H1 (cell line): Measurements from ENCODE around the gene LENG9. TPM values are rescaled to one million over a fixed set of nuclear protein-coding genes. Genes with fewer than 3 reads are reported as not detected.

ENCODE experiments used
- CTCF ChIA-PET: fragments of 300-600 bp; sonication (Branson Sonifier 250); formaldehyde crosslinking; loops from one replicate; lab custom pipeline; 2021; ENCODE audit not compliant: partially characterized antibody; lab: Charles Lee
- POLR2A ChIA-PET: fragments of 300-600 bp; sonication (Branson Sonifier 250); formaldehyde crosslinking; loops from one replicate; lab custom pipeline; 2021; ENCODE audit warnings: inconsistent platforms; ENCODE audit not compliant: partially characterized antibody; lab: Charles Lee
- DNase-seq, 2 experiments: peaks; one replicate each; pipeline versions ENCODE4 v3.0.0 to v3.0.0-alpha.2; 2010 to 2022; ENCODE audit warnings: low spot score in 2 of 2, low read depth in 1 of 2, mixed read lengths in 1 of 2
- FAIRE-seq: peaks from 2 replicates; lab custom pipeline; 2011; peaks lifted over from hg19 to GRCh38; lab: Jason Lieb, UNC
- H2AFZ ChIP-seq: 2 replicates; pipeline ENCODE4 v1.8.1; 2012; ENCODE audit warnings: low read length, inconsistent platforms
- H2AK5ac ChIP-seq: 2 replicates; pipeline ENCODE4 v1.6.1; 2013; ENCODE audit warnings: low read depth, low read length
- H2BK120ac ChIP-seq: replicated peaks from 2 replicates; pipeline ENCODE3; 2013; ENCODE audit warnings: low read depth, low read length, inconsistent platforms
- H2BK12ac ChIP-seq: 2 replicates; pipeline ENCODE4 v1.6.1; 2013; ENCODE audit warnings: low read depth, low read length
- H2BK15ac ChIP-seq: 2 replicates; pipeline ENCODE4 v1.6.1; 2013; ENCODE audit warnings: low read length
- H2BK20ac ChIP-seq: 2 replicates; pipeline ENCODE4 v1.6.1; 2013; ENCODE audit warnings: low read length
- H2BK5ac ChIP-seq: 2 replicates; pipeline ENCODE4 v1.6.1; 2013; ENCODE audit warnings: low read depth, low read length
- H3K14ac ChIP-seq: 2 replicates; pipeline ENCODE4 v1.6.1; 2013; ENCODE audit warnings: inconsistent platforms; ENCODE audit not compliant: insufficient read length
- H3K18ac ChIP-seq: 2 replicates; pipeline ENCODE4 v1.6.1; 2013; ENCODE audit warnings: low read length; ENCODE audit errors: extremely low read depth
- H3K23ac ChIP-seq: 2 replicates; pipeline ENCODE4 v1.6.1; 2013; ENCODE audit warnings: inconsistent platforms; ENCODE audit not compliant: insufficient read length
- H3K23me2 ChIP-seq: 2 replicates; pipeline ENCODE4 v1.6.1; 2013; ENCODE audit warnings: low read depth, low read length
- H3K27ac ChIP-seq: 2 replicates; pipeline ENCODE4 v1.6.1; 2011; ENCODE audit warnings: low read depth, low read length, inconsistent platforms
- H3K27me3 ChIP-seq, 4 experiments: replicated peaks in 1 of 4; 1 replicate in 1 of 4; 2 replicates in 3 of 4; pipeline versions ENCODE4 v1.6.1 to v1.8.1; 2011 to 2013; ENCODE audit warnings: low read length in 3 of 4, mild to moderate bottlenecking in 3 of 4, inconsistent platforms in 2 of 4, mixed read lengths in 2 of 4, moderate library complexity in 1 of 4; ENCODE audit not compliant: control insufficient read depth in 3 of 4, insufficient read depth in 3 of 4; ENCODE audit errors: extremely low read depth in 1 of 4
- H3K36me3 ChIP-seq, 4 experiments: 2 replicates each; pipeline versions ENCODE4 v1.6.1 to v1.8.1; 2011 to 2013; ENCODE audit warnings: mild to moderate bottlenecking in 4 of 4, low read length in 3 of 4, moderate library complexity in 2 of 4, control low read depth in 1 of 4, inconsistent platforms in 1 of 4; ENCODE audit not compliant: insufficient read depth in 4 of 4, control insufficient read depth in 2 of 4
- H3K4ac ChIP-seq: replicated peaks from 2 replicates; pipeline ENCODE3; 2013; ENCODE audit warnings: low read length, low read depth, mixed read lengths, inconsistent platforms; ENCODE audit not compliant: insufficient read length
- H3K4me1 ChIP-seq, 4 experiments: replicated peaks in 1 of 4; 1 replicate in 1 of 4; 2 replicates in 3 of 4; pipeline versions ENCODE4 v1.6.1 to v1.8.1; 2011 to 2013; ENCODE audit warnings: low read length in 3 of 4, inconsistent platforms in 2 of 4, mixed read lengths in 1 of 4; ENCODE audit not compliant: insufficient read depth in 4 of 4, control insufficient read depth in 3 of 4
- H3K4me2 ChIP-seq, 2 experiments: 2 replicates each; pipeline versions ENCODE4 v1.6.1 to v1.8.1; 2011 to 2013; ENCODE audit warnings: low read depth in 2 of 2, low read length in 2 of 2, control low read depth in 1 of 2, inconsistent platforms in 1 of 2, mild to moderate bottlenecking in 1 of 2; ENCODE audit not compliant: insufficient read depth in 1 of 2
- H3K4me3 ChIP-seq, 4 experiments: fragments of 200-600, 300-600 bp in 1 of 4; sonication (generic), shearing (Covaris generic), sonication (Bioruptor Twin) in 1 of 4; 2 replicates each; pipeline versions ENCODE4 v1.5.1 to v1.8.1; 2011 to 2016; ENCODE audit warnings: low read length in 4 of 4, low read depth in 3 of 4, control low read depth in 2 of 4, inconsistent platforms in 2 of 4, mild to moderate bottlenecking in 2 of 4, mixed read lengths in 1 of 4, moderate library complexity in 1 of 4; ENCODE audit not compliant: insufficient read depth in 2 of 4; ENCODE audit errors: extremely low read depth in 1 of 4
- H3K56ac ChIP-seq: replicated peaks from 2 replicates; pipeline ENCODE3; 2013; ENCODE audit warnings: low read depth, mild to moderate bottlenecking, mixed read lengths, low read length, inconsistent platforms; ENCODE audit not compliant: insufficient read length
- H3K79me1 ChIP-seq: 2 replicates; pipeline ENCODE4 v1.6.1; 2013; ENCODE audit warnings: low read depth, low read length, control low read depth
- H3K79me2 ChIP-seq, 2 experiments: 2 replicates each; pipeline versions ENCODE4 v1.6.1 to v1.8.1; 2012 to 2013; ENCODE audit warnings: low read length in 2 of 2, mild to moderate bottlenecking in 2 of 2, inconsistent platforms in 1 of 2; ENCODE audit not compliant: insufficient read depth in 2 of 2, control insufficient read depth in 1 of 2
- H3K9ac ChIP-seq, 4 experiments: replicated peaks in 1 of 4; 1 replicate in 1 of 4; 2 replicates in 3 of 4; pipeline versions ENCODE4 v1.6.1 to v1.8.1; 2011 to 2013; ENCODE audit warnings: low read depth in 3 of 4, low read length in 3 of 4, control low read depth in 2 of 4, mild to moderate bottlenecking in 2 of 4, moderate library complexity in 2 of 4, inconsistent platforms in 1 of 4; ENCODE audit errors: extremely low read depth in 1 of 4
- H3K9me3 ChIP-seq, 2 experiments: 2 replicates each; pipeline versions ENCODE4 v1.6.1 to v1.8.1; 2012 to 2013; ENCODE audit warnings: mild to moderate bottlenecking in 2 of 2, moderate library complexity in 2 of 2, control low read depth in 1 of 2, inconsistent platforms in 1 of 2, low read depth in 1 of 2, low read length in 1 of 2, mixed read lengths in 1 of 2; ENCODE audit not compliant: insufficient read depth in 2 of 2
- H4K20me1 ChIP-seq, 2 experiments: replicated peaks in 1 of 2; 2 replicates each; pipeline versions ENCODE3 to v1.8.1; 2011 to 2013; ENCODE audit warnings: inconsistent platforms in 2 of 2, low read length in 2 of 2, mild to moderate bottlenecking in 1 of 2; ENCODE audit not compliant: insufficient read depth in 2 of 2, control insufficient read depth in 1 of 2
- H4K5ac ChIP-seq: 2 replicates; pipeline ENCODE4 v1.6.1; 2013; ENCODE audit warnings: low read length, low read depth, mixed read lengths, inconsistent platforms; ENCODE audit not compliant: insufficient read length
- H4K8ac ChIP-seq: 2 replicates; pipeline ENCODE4 v1.8.0; 2013; ENCODE audit warnings: mild to moderate bottlenecking, moderate library complexity, low read length, inconsistent platforms; ENCODE audit not compliant: insufficient read depth; ENCODE audit errors: extremely low read depth
- H4K91ac ChIP-seq: replicated peaks from 2 replicates; pipeline ENCODE3; 2013; ENCODE audit warnings: low read length, mixed read lengths, inconsistent platforms; ENCODE audit not compliant: insufficient read length
- BACH1 ChIP-seq: IDR thresholded peaks from 2 replicates; pipeline ENCODE4 v1.6.1; 2012; ENCODE audit warnings: low read length, improper control_type of control experiment
- WGBS, 2 experiments: shearing (Covaris generic) in 1 of 2; methylation state at CpG; one replicate each; pipeline versions ENCODE4 v1.1.6 to v1.1.7; 2013 to 2015; ENCODE audit warnings: low lambda C conversion rate in 2 of 2, mixed read lengths in 2 of 2, inconsistent platforms in 1 of 2, low coverage in 1 of 2, missing lambda C conversion rate in 1 of 2; ENCODE audit not compliant: insufficient replicate concordance in 2 of 2, insufficient coverage in 1 of 2, insufficient read length in 1 of 2; ENCODE audit errors: extremely low coverage in 1 of 2, missing lambda C conversion rate in 1 of 2; 5-methylcytosine and 5-hydroxymethylcytosine counted together
- polyA plus RNA-seq, 7 experiments: library from polyadenylated mRNA; depleted of rRNA in 3 of 7; stranded (reverse) in 5 of 7; unstranded in 2 of 7; fragments of >200 nt in 5 of 7; fragments of 200-250 nt in 2 of 7; gene quantifications; 1 replicate in 5 of 7; 2 replicates in 1 of 7; 4 replicates in 1 of 7; pipeline versions ENCODE4 v1.2.1 to v1.2.3, GENCODE V29; 2011 to 2013; ENCODE audit warnings: missing spikeins in 2 of 7, mixed read lengths in 2 of 7
- total RNA-seq: library from RNA; stranded (reverse); fragmentation: NEBNext Ultra II Directional; extraction: Animal tissue kit (Norgen Biotek cat#: 25700); gene quantifications from 2 replicates; pipeline ENCODE4 v1.2.1, GENCODE V29; 2021

LENG9 gene
- total and polyA plus RNA-seq, 2 of the 8 experiments (the other 6 are each of a cell fraction or from before 2014, with no cell fraction given) = 1.6 to 3.9 TPM

- H3K23me2 ChIP-seq = peaks cover 2% of the 10 kb centered on the region
- CTCF ChIA-PET = interaction anchor here (0.9 to 7.2 kb wide), 7 partner anchors 9 to 73 kb away, joined by 3 to 42 read pairs (median 26); partner anchors contain the start of gene TTYH1
- no peak overlapping the region for H4K8ac ChIP-seq
- no peak overlapping the region for H2BK120ac ChIP-seq
- 70% methylated on average over 11 of the region's 13 CpGs; no CpG with 5 or more reads in 1 of the 2 experiments for WGBS, 2 experiments
- H2AFZ ChIP-seq = no peak overlapping the region
- H3K23ac ChIP-seq = no peak overlapping the region
- no peak overlapping the region for H3K56ac ChIP-seq
- no peak overlapping the region; the same call in 1 of the 2 replicates for H3K18ac ChIP-seq
- POLR2A ChIA-PET = interaction anchor here (0.6 to 13.5 kb wide), 10 partner anchors 9 to 43 kb away, joined by 3 to 133 read pairs (median 4); partner anchors contain the start of genes CDC42EP5, LENG8, LENG9 and TTYH1
- H3K4ac ChIP-seq = no peak overlapping the region
- peak overlapping the region; percentile 73 to 96; a peak in 3 of 4 replicates for H3K4me2 ChIP-seq
- H2BK20ac ChIP-seq = no peak overlapping the region
- H2AK5ac ChIP-seq = no peak overlapping the region
- H4K20me1 ChIP-seq = peaks cover 7 to 14% of the 10 kb centered on the region in 2 experiments
- H3K9me3 ChIP-seq = no peaks in the 10 kb centered on the region
- peaks cover 0 to 21% (median 5%) of the 10 kb centered on the region in 4 experiments; a peak in 5 of 7 replicates for H3K4me1 ChIP-seq
- no peak overlapping the region for H2BK12ac ChIP-seq
- peak overlapping the region in 1 of 4 experiments; percentile 67; a peak in 1 of 8 replicates for H3K4me3 ChIP-seq
- no peak overlapping the region for H3K14ac ChIP-seq
- H3K27me3 ChIP-seq = peaks cover 0 to 3% (median 0%) of the 10 kb centered on the region in 4 experiments; a peak in 2 of 7 replicates
- no peak overlapping the region for H3K9ac ChIP-seq
- no peak overlapping the region for H4K5ac ChIP-seq
- no peak overlapping the region for H2BK15ac ChIP-seq
- FAIRE-seq = no peak
- H3K27ac ChIP-seq = no peak overlapping the region
- H2BK5ac ChIP-seq = no peak overlapping the region
- H3K79me2 ChIP-seq = no peaks in the 10 kb centered on the region
- H4K91ac ChIP-seq = no peak overlapping the region
- H3K36me3 ChIP-seq = peaks cover 0 to 11% (median 1%) of the 10 kb centered on the region in 4 experiments; a peak in 4 of 8 replicates
- no peaks in the 10 kb centered on the region; the same call in 1 of the 2 replicates for H3K79me1 ChIP-seq
- DNase-seq = peak in 1 of 2 experiments; percentile 59
- no peak for TF ChIP-seq BACH1
Observed at GRCh38 chr19:54429545-54430227, 33.9 kb downstream of the LENG9 start.
